Stimulated activated CD4-positive, alpha-beta T cell treated with anti-CD3 and anti-CD28 coated beads, Interleukin-12 subunit alpha, Interleukin-12 subunit beta, amount 100 ng/mL, for 24 hours (primary cell): ENCODE measurements around the gene ARHGAP8.
"Not testable (repeated sequence)": the region's sequence is repeated elsewhere in the genome, so short reads cannot be mapped to it uniquely, and the experiment has no call there.

Experiments used
- DNase-seq, 2 experiments: peaks; one replicate each; pipeline ENCODE4 v3.0.0-alpha.2; 2020; ENCODE audit warnings: low read depth in 2 of 2

The ARHGAP8 gene

DNA sequence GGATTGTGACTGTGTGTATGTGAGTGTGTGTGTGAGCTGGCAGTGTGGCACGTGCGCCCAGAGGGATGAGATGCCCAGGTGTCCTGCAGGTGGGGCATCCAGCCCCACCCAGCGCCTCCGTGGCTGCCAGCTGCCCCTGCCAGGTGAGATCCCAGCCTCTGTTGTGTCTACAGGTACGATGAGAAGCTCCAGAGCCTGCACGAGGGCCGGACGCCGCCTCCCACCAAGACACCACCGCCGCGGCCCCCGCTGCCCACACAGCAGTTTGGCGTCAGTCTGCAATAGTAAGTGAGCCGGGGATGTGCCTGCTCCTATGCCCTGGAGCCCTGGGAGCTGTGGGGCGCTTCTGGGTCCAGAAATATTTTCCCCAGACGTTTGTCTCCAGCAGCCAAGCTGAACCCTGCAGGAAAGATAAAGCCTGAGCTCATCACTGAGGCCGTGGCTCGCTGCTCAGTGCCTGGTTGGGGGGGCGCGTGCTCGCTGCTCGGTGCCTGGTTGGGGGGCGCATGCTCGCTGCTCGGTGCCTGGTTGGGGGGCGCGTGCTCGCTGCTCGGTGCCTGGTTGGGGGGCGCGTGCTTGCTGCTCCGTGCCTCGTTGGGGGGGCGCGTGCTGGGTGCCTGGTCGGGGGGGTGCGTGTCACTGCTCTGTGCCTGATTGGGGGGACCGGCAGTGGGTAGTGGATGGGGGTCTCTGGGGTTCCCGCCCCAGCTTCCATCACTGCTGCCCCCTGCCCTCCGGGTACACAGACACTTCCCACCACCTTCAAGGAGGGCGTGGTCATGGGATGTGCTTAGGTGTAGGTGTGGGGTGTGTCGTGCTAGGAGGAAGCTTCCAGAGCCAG, 73.2 kb downstream of the ARHGAP8 start:
- DNase-seq, result no peak

DNA sequence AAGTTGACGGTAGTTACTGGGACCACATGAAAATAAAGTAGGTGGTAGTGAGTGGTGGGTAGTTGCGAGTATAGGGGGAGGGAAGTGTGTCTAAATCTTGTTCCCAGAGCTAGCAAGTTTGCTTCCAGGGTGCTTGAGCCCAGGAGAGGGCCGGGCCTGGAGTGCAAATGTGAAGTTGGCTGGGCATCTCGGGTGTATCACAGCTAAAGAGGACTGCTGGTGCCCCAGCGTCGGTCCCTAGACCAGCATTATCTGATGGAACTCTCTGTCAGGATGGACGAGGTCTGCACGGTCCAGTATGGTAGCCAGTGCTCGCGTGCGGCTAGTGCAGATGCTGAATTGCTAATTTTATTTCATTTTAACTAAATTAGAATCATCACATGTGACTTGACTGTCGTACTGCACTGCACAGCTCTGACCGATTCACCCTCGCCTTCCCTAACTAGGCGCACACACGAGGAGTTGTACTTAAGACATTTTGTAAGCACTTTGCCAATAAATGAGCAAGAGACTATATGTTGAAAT, 75.4 kb downstream of the ARHGAP8 start:
- no peak for DNase-seq

DNA sequence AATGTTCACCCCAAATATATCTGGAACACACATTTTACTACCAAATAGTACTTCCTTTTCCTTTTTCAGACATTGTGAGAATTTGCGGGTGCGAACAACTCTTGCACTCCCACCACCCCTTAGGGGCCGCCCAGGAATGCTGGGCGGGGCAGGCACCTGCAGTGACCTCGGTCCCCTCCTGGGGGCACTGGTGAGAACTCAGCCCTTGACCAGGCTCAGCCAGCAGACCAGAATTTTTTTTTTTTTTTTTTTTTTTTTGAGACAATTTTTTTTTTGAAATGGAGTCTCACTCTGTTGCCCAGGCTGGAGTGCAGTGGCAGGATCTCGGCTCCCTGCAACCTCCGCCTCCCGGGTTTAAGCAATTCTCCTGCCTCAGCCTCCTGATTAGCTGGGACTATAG, 75.8 kb downstream of the ARHGAP8 start:
- DNase-seq, result no peak

DNA sequence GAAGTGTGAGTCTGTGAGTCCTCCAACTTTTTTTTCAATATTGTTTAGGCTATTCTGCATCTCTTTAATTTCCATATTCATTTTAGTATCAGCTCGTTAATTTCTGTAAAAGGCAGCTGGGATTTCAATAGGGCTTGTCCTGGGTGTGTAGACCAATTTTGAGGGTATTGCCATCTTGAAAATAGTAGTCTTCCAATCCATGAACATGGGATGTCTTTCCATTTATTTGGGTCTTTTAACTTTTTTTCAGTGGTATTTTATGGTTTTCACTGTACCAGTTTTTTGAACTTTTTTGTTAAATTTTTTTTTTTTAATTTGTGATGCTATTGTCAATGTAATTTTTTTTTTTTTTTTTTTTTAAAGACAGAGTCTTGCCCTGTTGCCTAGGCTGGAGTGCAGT, 79.5 kb downstream of the ARHGAP8 start:
- DNase-seq, result no peak

GRCh38 chr22:44834065-44834464, 81.7 kb downstream of the ARHGAP8 start:
- DNase-seq, result no peak

- no peak for DNase-seq
Measured at GRCh38 chr22:44837481-44837880, 85.1 kb downstream of the ARHGAP8 start.

- no peak for DNase-seq
Measured at GRCh38 chr22:44838316-44839016, 86.1 kb downstream of the ARHGAP8 start.

- no peak for DNase-seq
Measured at GRCh38 chr22:44839061-44839460, 86.7 kb downstream of the ARHGAP8 start.

DNA sequence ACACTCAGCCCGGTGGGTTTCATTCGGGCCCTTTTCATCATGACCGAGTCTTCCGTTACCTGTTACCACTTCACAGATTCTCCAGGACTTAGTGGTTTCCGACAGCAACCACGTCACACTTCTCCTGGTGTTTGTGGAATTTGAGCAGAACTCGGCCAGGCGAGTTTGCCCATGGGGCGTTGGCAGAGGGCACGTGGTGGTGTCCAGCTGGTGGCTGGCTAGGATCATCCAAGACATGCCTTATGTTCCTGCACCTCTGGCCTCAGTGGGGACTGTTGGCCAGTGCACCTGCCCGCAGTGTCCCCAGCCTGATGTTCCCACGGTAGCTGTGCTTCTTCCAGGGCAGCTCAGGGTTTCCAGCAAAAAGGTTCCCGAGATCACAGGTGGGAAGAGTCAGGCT, 87.3 kb downstream of the ARHGAP8 start:
- DNase-seq, result no peak

DNA sequence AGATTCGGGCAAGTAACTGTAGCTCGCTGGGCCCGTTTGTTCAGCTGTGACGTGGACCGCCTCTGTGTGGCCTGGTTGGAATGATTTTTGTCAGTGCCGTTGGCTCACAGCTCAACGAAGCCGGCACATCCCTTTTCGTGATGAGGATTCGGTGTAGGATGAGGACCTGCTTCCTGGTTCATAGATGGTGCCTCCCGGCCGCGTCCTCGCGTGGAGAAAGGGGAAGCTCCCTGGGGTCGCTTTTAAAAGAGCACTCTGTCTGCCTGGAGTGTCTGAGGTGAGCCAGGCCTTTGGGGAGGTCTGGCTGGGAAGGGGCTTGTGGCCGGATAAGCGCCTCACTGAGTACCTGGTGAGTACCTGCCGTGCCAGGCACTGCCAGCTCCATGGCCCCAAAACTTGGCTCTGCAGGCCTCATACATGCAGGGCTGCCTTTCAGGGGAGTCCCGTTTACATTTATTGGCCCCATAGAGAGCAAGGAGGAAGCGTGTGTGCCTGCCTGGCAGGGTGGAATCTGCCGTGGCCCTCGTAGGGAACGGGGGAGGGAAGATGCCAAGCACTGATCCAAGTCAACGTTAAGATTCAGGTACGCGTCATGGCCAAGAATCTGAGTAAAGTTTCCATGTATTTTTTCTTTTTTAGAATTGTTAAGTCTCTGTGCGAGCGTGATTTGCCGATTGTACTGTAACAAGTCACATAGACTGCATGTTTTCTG, 88.4 kb downstream of the ARHGAP8 start:
- no peak for DNase-seq

DNA sequence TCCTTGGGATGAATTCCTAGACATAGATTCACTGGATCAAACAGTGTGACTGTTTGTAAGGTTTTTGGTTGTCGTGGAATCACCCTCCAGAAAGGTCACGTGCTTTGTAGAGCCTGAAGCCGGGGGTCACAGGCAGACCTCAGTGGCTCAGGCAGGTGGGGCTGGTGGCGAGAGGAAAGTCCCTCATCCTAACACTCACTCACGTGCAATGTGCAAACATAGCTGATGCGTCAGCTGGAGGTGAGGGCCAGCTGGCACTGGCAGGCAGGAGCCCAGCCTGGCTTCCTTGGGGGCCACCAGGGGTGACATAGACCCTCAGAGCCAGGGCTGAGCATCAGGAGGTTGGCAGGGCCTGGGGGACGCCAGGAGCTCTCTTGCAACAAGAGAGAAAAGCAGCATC, 90.0 kb downstream of the ARHGAP8 start:
- DNase-seq, result no peak

DNA sequence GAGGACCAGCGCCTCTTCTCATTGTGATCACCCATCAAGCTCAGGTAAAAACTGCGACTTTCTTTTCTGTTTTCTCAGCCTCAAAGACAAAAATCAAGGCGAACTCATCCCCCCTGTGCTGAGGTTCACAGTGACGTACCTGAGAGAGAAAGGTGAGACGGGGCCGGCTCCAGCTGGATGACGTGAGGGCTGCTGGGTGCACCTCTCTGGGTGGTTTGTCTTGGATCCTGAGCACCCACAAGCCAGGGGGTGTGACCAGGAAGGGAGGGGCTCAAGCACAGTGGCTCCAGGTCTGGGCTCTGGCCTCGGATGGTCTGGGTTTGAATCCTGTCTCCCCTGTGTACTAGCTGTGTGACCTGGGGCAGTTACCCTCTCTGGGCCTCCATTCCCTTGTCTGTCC, 92.8 kb downstream of the ARHGAP8 start:
- DNase-seq, result no peak

- no peak for DNase-seq
Measured at GRCh38 chr22:44845796-44846720, 93.7 kb downstream of the ARHGAP8 start.

DNA sequence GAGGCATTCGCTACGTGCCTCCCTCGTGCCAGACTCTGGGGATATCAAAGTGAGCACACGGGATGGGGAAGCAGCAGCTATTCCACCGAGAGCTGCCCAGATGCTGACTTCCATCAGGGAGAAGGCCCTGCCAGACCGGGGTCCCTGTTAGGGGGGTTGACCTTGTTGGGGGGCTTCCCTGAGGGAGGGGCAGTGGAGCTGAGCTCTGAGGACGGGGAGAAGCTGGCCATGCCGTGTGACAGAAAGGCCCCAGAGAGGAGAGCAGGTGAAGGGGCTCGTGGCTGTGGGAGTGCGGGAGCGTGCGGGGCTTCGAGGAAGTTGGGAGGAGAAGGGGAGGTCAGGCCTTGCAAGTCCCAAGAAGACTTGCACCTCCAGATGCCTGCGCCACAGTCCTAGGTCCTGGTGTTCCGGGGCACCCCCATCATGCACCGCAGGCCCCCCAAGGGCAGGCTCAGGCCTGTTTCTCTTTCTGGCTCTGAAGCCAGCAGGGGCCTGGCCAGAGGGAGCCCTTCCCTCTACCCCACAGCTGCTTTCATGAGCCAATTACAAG, 94.4 kb downstream of the ARHGAP8 start:
- no peak for DNase-seq

DNA sequence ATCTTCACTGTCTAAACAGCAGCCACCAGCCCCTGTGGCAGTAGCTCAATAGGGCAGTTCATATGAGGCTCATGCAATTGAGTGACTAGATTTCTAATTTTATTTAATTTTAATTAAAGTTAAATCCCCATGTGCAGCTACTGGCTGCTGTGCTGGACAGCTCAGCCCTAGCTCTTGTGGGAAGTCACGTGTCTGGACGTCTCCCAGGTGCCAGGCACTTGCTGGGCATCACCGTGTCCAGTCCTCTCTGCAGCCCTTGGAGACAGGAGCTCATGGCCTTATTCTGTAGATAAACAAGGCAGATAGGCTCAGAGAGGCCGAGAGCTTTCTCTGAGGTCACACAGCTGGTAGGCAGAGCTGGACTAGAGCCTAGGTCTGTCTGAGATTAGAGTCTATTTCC, 95.0 kb downstream of the ARHGAP8 start:
- DNase-seq, result no peak

DNA sequence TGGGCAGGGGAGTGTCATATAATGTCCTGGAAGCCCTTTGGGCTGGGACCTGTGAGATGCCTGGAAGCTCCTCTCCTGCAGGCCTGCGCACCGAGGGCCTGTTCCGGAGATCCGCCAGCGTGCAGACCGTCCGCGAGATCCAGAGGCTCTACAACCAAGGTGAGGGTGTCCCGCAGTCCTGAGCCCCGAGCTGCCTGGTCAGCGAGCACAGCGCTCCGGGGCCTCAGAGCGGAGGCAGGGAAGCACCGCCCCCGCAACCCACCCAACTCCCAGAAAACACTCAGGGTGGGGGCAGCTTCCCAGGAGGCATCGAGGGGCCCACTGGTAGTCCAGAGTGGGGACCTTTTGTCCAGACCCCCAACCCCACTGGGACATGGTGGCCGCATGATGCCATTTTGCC, 95.5 kb downstream of the ARHGAP8 start:
- no peak for DNase-seq

GRCh38 chr22:44848296-44848741, 95.9 kb downstream of the ARHGAP8 start:
- no peak for DNase-seq

GRCh38 chr22:44848791-44849420, 96.5 kb downstream of the ARHGAP8 start:
- no peak for DNase-seq

DNA sequence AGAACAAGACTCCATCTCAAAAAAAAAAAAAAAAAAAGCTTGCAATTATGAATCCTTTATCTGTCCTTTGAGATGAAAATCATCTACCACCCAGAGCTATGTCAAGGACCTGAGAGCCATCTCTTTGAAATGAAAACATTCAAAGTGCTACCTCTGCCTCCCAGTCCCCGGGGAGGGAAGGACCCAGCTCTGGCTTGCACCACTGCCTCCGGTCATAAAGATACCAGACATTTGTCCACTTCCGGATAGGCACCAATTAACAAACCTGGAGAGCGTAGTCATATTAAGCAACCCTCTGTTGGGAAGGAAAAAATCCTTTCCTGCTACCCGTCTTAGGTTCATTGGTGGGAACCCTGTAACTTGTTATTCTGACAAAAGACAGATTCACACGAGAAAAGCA, 98.6 kb downstream of the ARHGAP8 start:
- no peak for DNase-seq

DNA sequence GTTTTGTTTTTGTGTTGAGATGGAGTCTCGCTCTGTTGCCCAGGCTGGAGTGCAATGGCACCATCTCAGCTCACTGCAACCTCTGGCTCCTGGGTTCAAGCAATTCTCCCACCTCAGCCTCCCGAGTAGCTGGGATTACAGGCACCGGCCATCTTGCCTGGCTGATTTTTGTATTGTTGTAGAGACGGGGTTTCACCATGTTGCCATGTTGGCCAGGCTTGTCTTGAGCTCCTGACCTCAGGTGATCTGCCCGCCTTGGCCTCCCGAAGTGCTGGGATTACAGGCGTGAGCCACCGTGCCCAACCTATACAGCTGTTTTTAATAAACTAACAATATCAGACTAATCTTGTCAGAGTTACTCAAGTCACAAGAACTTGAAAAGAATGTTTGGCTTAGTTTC, 102.3 kb downstream of the ARHGAP8 start:
- not testable (repeated sequence) for DNase-seq
